HCT116 (cell line): Measurements from ENCODE around the gene SPATA17. TPM values are rescaled to one million over a fixed set of nuclear protein-coding genes. Genes with fewer than 3 reads are reported as not detected.

ENCODE experiments used
- ATAC-seq: fragments of 200-7000 bp; cut with Tn5 transposase; 2 replicates; pipeline ENCODE4 v1.9.1; 2020; ENCODE audit warnings: mild to moderate bottlenecking, moderate library complexity
- BruUV-seq: library from RNA; stranded (reverse); fragments of 400-500 nt; replicated peaks from 2 replicates; lab custom pipeline; 2021; lab: Mats Ljungman, UMichigan
- CTCF ChIA-PET: fragments of 300-600 bp; sonication (Branson Sonifier 250); formaldehyde crosslinking; loops from one replicate; lab custom pipeline; 2021; ENCODE audit warnings: antibody characterized with exemption; lab: Charles Lee
- POLR2A ChIA-PET: fragments of 300-600, 350-600 bp; sonication (Branson Sonifier 250); formaldehyde crosslinking; loops from one replicate; lab custom pipeline; 2021; ENCODE audit warnings: antibody characterized with exemption; lab: Charles Lee
- RAD21 ChIA-PET, 2 experiments: fragments of 300-600 bp; sonication (Branson Sonifier 250); formaldehyde crosslinking; loops; one replicate each; lab custom pipeline; 2023; ENCODE audit warnings: low total read pairs in 2 of 2; ENCODE audit not compliant: uncharacterized antibody in 2 of 2, unreplicated experiment in 2 of 2, low non-redundant PET in 1 of 2; lab: Charles Lee
- DNase-seq: peaks from one replicate; pipeline ENCODE4 v3.0.0-alpha.2; 2010; ENCODE audit warnings: low read depth, low spot score
- H2AFZ ChIP-seq: fragments of 200-600 bp; shearing (Covaris generic), sonication (generic); 2 replicates; pipeline ENCODE4 v1.6.1; 2017; ENCODE audit warnings: low read depth, mixed run types, mixed read lengths, antibody characterized with exemption, low read length; ENCODE audit not compliant: poor library complexity, severe bottlenecking
- H3K27ac ChIP-seq: 2 replicates; pipeline ENCODE4 v1.5.1; 2012; ENCODE audit warnings: low read depth, low read length
- H3K27me3 ChIP-seq: fragments of 200-600 bp; sonication (generic); 2 replicates; pipeline ENCODE4 v1.6.1; 2016; ENCODE audit warnings: mixed run types, low read length, mixed read lengths; ENCODE audit not compliant: insufficient read depth
- H3K36me3 ChIP-seq, 2 experiments: fragments of 200-500 bp in 1 of 2; fragments of 200-600 bp in 1 of 2; sonication (Bioruptor generic) in 1 of 2; sonication (generic) in 1 of 2; 2 replicates each; pipeline versions ENCODE4 v1.5.1 to v1.6.1; 2014 to 2016; ENCODE audit warnings: low read length in 2 of 2, inconsistent platforms in 1 of 2, mixed read lengths in 1 of 2, mixed run types in 1 of 2; ENCODE audit not compliant: insufficient read depth in 2 of 2, control insufficient read depth in 1 of 2
- H3K4me1 ChIP-seq, 2 experiments: fragments of 200-600 bp in 1 of 2; sonication (generic) in 1 of 2; 2 replicates each; pipeline versions ENCODE4 v1.5.1 to v1.6.1; 2012 to 2017; ENCODE audit warnings: low read length in 2 of 2, inconsistent platforms in 1 of 2, mild to moderate bottlenecking in 1 of 2, mixed read lengths in 1 of 2, mixed run types in 1 of 2, moderate library complexity in 1 of 2; ENCODE audit not compliant: insufficient read depth in 2 of 2, control insufficient read depth in 1 of 2
- H3K4me2 ChIP-seq: fragments of 200-600 bp; sonication (generic); 2 replicates; pipeline ENCODE4 v1.6.1; 2017; ENCODE audit warnings: mixed run types, low read length, mixed read lengths
- H3K4me3 ChIP-seq, 2 experiments: fragments of 200-600 bp in 1 of 2; sonication (generic) in 1 of 2; replicated peaks in 1 of 2; 2 replicates each; pipeline ENCODE4 v1.5.1; 2011 to 2016; ENCODE audit warnings: low read length in 2 of 2, control low read depth in 1 of 2, low read depth in 1 of 2, mild to moderate bottlenecking in 1 of 2, mixed read lengths in 1 of 2, mixed run types in 1 of 2
- H3K79me2 ChIP-seq: fragments of 200-600 bp; sonication (generic); 2 replicates; pipeline ENCODE4 v1.6.1; 2017; ENCODE audit warnings: mild to moderate bottlenecking, mixed run types, low read length, moderate library complexity, mixed read lengths; ENCODE audit not compliant: insufficient read depth
- H3K9ac ChIP-seq: fragments of 200-600 bp; sonication (generic); 2 replicates; pipeline ENCODE4 v1.6.1; 2016; ENCODE audit warnings: low read length, mixed read lengths
- H3K9me2 ChIP-seq: fragments of 200-600 bp; sonication (generic), shearing (Covaris generic); 2 replicates; pipeline ENCODE4 v1.6.1; 2017; ENCODE audit warnings: mixed run types, mild to moderate bottlenecking, moderate library complexity; ENCODE audit not compliant: insufficient read depth
- H3K9me3 ChIP-seq, 2 experiments: fragments of 200-500 bp in 1 of 2; fragments of 200-600 bp in 1 of 2; sonication (Bioruptor generic) in 1 of 2; sonication (generic) in 1 of 2; 2 replicates each; pipeline ENCODE4 v1.6.1; 2014 to 2017; ENCODE audit warnings: low read length in 2 of 2, mixed read lengths in 2 of 2, inconsistent platforms in 1 of 2, low read depth in 1 of 2, mild to moderate bottlenecking in 1 of 2, mixed run types in 1 of 2, moderate library complexity in 1 of 2; ENCODE audit not compliant: control insufficient read depth in 1 of 2, insufficient read depth in 1 of 2
- H4K20me1 ChIP-seq: fragments of 200-600 bp; sonication (generic), shearing (Covaris generic); 2 replicates; pipeline ENCODE4 v1.6.1; 2017; ENCODE audit warnings: mixed run types, mild to moderate bottlenecking, moderate library complexity; ENCODE audit not compliant: insufficient read depth
- ATF3 ChIP-seq: IDR thresholded peaks from 2 replicates; pipeline ENCODE4 v1.6.1; 2012
- CEBPB ChIP-seq: IDR thresholded peaks from 2 replicates; pipeline ENCODE4 v1.6.1; 2012; ENCODE audit warnings: low read depth
- CTCF ChIP-seq, 3 experiments: fragments of 200-600 bp in 1 of 3; sonication (generic) in 1 of 3; IDR thresholded peaks in 2 of 3; conservative IDR thresholded peaks in 1 of 3; 2 replicates each; pipeline ENCODE4 v1.5.1; 2012 to 2017; ENCODE audit warnings: low read depth in 2 of 3, low read length in 2 of 3, antibody characterized with exemption in 1 of 3, borderline replicate concordance in 1 of 3, control low read depth in 1 of 3, mild to moderate bottlenecking in 1 of 3, mixed read lengths in 1 of 3, mixed run types in 1 of 3, moderate library complexity in 1 of 3; ENCODE audit not compliant: insufficient read depth in 1 of 3
- EGR1 ChIP-seq: IDR thresholded peaks from 2 replicates; pipeline ENCODE4 v1.6.1; 2012; ENCODE audit warnings: low read depth
- ELF1 ChIP-seq: IDR thresholded peaks from 2 replicates; pipeline ENCODE4 v1.6.1; 2012; ENCODE audit warnings: low read depth, borderline replicate concordance
- EZH2 ChIP-seq: fragments of 200-600 bp; sonication (generic); IDR thresholded peaks from 2 replicates; pipeline ENCODE4 v1.6.1; 2017; ENCODE audit warnings: antibody characterized with exemption, mixed run types
- EZH2phosphoT487 ChIP-seq: fragments of 200-600 bp; IDR thresholded peaks from 2 replicates; pipeline ENCODE4 v1.6.1; 2018; ENCODE audit warnings: antibody characterized with exemption, borderline replicate concordance
- FOSL1 ChIP-seq: IDR thresholded peaks from 2 replicates; pipeline ENCODE4 v1.6.1; 2012; ENCODE audit warnings: low read depth
- JUND ChIP-seq: IDR thresholded peaks from 2 replicates; pipeline ENCODE4 v1.6.1; 2012
- POLR2A ChIP-seq: IDR thresholded peaks from 2 replicates; pipeline ENCODE4 v1.7.0; 2011; ENCODE audit warnings: borderline replicate concordance; ENCODE audit not compliant: insufficient read depth, insufficient read length; ENCODE audit errors: extremely low read depth
- RAD21 ChIP-seq: IDR thresholded peaks from 2 replicates; pipeline ENCODE4 v1.6.1; 2012; ENCODE audit warnings: low read depth, mild to moderate bottlenecking
- REST ChIP-seq: IDR thresholded peaks from 2 replicates; pipeline ENCODE4 v1.6.1; 2012; ENCODE audit warnings: low read depth
- SIN3A ChIP-seq: IDR thresholded peaks from 2 replicates; pipeline ENCODE4 v1.6.1; 2012; ENCODE audit warnings: low read depth
- SP1 ChIP-seq: IDR thresholded peaks from 2 replicates; pipeline ENCODE4 v1.6.1; 2012; ENCODE audit warnings: low read depth
- SRF ChIP-seq: IDR thresholded peaks from 2 replicates; pipeline ENCODE4 v1.6.1; 2012; ENCODE audit warnings: low read depth
- TCF7L2 ChIP-seq: IDR thresholded peaks from 2 replicates; pipeline ENCODE4 v1.7.0; 2011; ENCODE audit warnings: borderline replicate concordance, inconsistent platforms; ENCODE audit not compliant: insufficient read depth, insufficient read length; ENCODE audit errors: extremely low read depth
- YY1 ChIP-seq: IDR thresholded peaks from 2 replicates; pipeline ENCODE4 v1.6.1; 2011; ENCODE audit warnings: low read length, low read depth, moderate library complexity, mild to moderate bottlenecking; ENCODE audit not compliant: insufficient replicate concordance; ENCODE audit errors: extremely low read depth
- ZBTB33 ChIP-seq: IDR thresholded peaks from 2 replicates; pipeline ENCODE4 v1.6.1; 2011; ENCODE audit warnings: mild to moderate bottlenecking, low read length, moderate library complexity; ENCODE audit not compliant: insufficient replicate concordance; ENCODE audit errors: extremely low read depth
- ZNF274 ChIP-seq: fragments of 200-500 bp; sonication (Bioruptor generic); IDR thresholded peaks from 2 replicates; pipeline ENCODE4 v1.6.1; 2014; ENCODE audit warnings: mild to moderate bottlenecking, low read depth, low read length, inconsistent platforms
- intact Hi-C: fragments of 100-400 bp; cut with micrococcal nuclease; formaldehyde crosslinking; loops from 2 replicates; pipeline ENCODE4 v1.10.0; 2022
- total RNA-seq: library from RNA; stranded (reverse); gene quantifications from one replicate; pipeline ENCODE4 v1.2.1, GENCODE V29; 2021; ENCODE audit not compliant: unreplicated experiment

The SPATA17 gene
- total RNA-seq, 1 experiment from 2014 or later = 2.5 TPM

GRCh38 chr1:217642455-217642854 is 11.3 kb downstream of the SPATA17 start:
- Histone ChIP-seq H3K36me3 (no peaks in the 10 kb centered on the region), H3K9me2 (no peaks in the 10 kb centered on the region), H3K79me2 (no peaks in the 10 kb centered on the region), H3K9ac (no peak overlapping the region), H3K9me3 (no peaks in the 10 kb centered on the region), H4K20me1 (no peaks in the 10 kb centered on the region)
- BruUV-seq = no TSS peak
- ATAC-seq (no peak), DNase-seq (no peak)
- intact Hi-C loops = no loop called here
- no peak for TF ChIP-seq SP1
- TF ChIP-seq ZBTB33 = no peak
- no peak for TF ChIP-seq EZH2
- no peak for TF ChIP-seq SIN3A
- TF ChIP-seq RAD21 = no peak
- TF ChIP-seq ELF1 = no peak
- TF ChIP-seq POLR2A = no peak
- TF ChIP-seq YY1 = no peak
- TF ChIP-seq CTCF (IDR thresholded peaks at IDR 0.05 in 2 of 3, conservative IDR thresholded peaks at IDR 0.05 in 1 of 3; ENCODE audit: borderline replicate concordance in 1 of 3, insufficient read depth in 1 of 3, low read depth in 2 of 3, low read length in 2 of 3) = no peak
- no peak for TF ChIP-seq JUND
- TF ChIP-seq REST = no peak
- TF ChIP-seq ZNF274 = no peak
- no peak for TF ChIP-seq CEBPB
- no peak for TF ChIP-seq ATF3
- no peak for TF ChIP-seq EGR1
- TF ChIP-seq SRF = no peak
- TF ChIP-seq TCF7L2 = no peak
- TF ChIP-seq FOSL1 = no peak
- no peak for TF ChIP-seq EZH2phosphoT487
- TF ChIP-seq, all 23 proteins: peak for 0
- Histone ChIP-seq H2AFZ (no peak overlapping the region), H3K27ac (no peak overlapping the region), H3K4me1 (no peaks in the 10 kb centered on the region; a peak in 1 of 4 replicates), H3K4me2 (no peak overlapping the region), H3K4me3 (no peak overlapping the region), H3K27me3 (no peaks in the 10 kb centered on the region)
- RAD21 ChIA-PET = no interaction called here
- CTCF ChIA-PET = no interaction called here
- POLR2A ChIA-PET = no interaction called here
